Measurements from ENCODE around the gene ZBTB33. TPM values are rescaled to one million over a fixed set of nuclear protein-coding genes. Genes with fewer than 3 reads are reported as not detected.

Gene ZBTB33
- total and polyA plus RNA-seq, 2 of the 13 experiments (the other 11 are each of a cell fraction or from before 2014, with no cell fraction given), result 6.5 to 20.2 TPM

DNA sequence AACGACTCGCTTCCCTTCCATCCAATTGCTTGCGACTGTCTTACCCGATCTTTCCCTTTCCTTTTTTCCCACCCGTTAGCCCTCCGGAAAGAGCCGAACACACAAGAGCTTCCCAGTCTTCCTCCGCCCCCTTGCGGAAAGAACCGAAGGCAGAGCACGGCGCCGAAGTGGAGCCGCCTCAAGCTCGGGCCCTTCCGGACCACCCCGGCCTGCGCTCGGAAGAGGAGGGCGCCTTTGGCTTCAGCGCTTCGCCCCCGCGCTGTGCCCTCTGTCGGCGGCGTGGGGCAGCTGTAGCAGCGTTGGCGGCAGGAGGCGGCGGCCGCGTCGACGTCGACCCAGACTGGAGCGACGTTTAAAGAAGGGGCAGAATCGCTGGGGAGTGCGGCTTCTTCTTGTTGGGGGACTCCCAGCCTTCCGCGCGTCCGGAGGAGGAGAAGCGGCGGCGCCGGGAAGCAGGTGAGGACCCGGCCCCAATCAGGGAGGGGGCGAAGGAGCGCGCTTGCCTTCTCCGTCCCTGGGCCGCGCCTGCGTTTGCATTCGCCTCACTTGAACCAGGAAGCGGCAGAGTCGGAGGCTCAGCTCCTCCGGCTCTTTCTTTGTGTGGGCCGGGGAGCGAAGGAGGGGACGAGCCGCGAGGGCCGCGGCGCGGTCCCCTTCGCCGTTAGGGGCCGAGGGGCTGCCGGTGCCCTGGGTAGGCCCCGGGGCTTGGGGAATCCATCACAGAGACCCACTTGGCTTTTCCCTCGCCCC lies at the start of gene ZBTB33 (continued):
- TF ChIP-seq CTCF (CRISPR knock-in tag; IDR thresholded peaks at IDR 0.05) (peak; percentile 90), ZNF720 (CRISPR knock-in tag; IDR thresholded peaks at IDR 0.05) (no peak), NR1H2 (CRISPR knock-in tag; IDR thresholded peaks at IDR 0.05; ENCODE audit: borderline replicate concordance, low read depth) (no peak), GPBP1L1 (CRISPR knock-in tag; IDR thresholded peaks at IDR 0.05) (no peak), TAF1 (CRISPR knock-in tag; IDR thresholded peaks at IDR 0.05) (peak; percentile 72), PBX3 (CRISPR knock-in tag; IDR thresholded peaks at IDR 0.05; ENCODE audit: borderline replicate concordance) (no peak), ZNF567 (CRISPR knock-in tag; IDR thresholded peaks at IDR 0.05; ENCODE audit: borderline replicate concordance) (no peak), SP1 (IDR thresholded peaks at IDR 0.05) (no peak), SP1 (CRISPR knock-in tag; IDR thresholded peaks at IDR 0.05) (no peak), ZNF280D (CRISPR knock-in tag; IDR thresholded peaks at IDR 0.05) (no peak), ZNF703 (CRISPR knock-in tag; IDR thresholded peaks at IDR 0.05; ENCODE audit: borderline replicate concordance) (no peak), ZNF883 (CRISPR knock-in tag; IDR thresholded peaks at IDR 0.05; ENCODE audit: not compliant biosample characterization) (peak; percentile 38), HOXA3 (CRISPR knock-in tag; IDR thresholded peaks at IDR 0.05) (peak; percentile 56; the same call in 1 of the 2 replicates), MLLT10 (CRISPR knock-in tag; IDR thresholded peaks at IDR 0.05) (no peak), HOMEZ (CRISPR knock-in tag; IDR thresholded peaks at IDR 0.05; ENCODE audit: low read depth) (no peak), NONO (IDR thresholded peaks at IDR 0.05) (no peak), NONO (CRISPR knock-in tag; conservative IDR thresholded peaks at IDR 0.05) (peak; percentile 62; the same call in 1 of the 2 replicates)
- TF ChIP-seq, protein P1, sequence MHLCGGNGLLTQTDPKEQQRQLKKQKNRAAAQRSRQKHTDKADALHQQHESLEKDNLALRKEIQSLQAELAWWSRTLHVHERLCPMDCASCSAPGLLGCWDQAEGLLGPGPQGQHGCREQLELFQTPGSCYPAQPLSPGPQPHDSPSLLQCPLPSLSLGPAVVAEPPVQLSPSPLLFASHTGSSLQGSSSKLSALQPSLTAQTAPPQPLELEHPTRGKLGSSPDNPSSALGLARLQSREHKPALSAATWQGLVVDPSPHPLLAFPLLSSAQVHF (CRISPR knock-in tag; IDR thresholded peaks at IDR 0.05), result no peak

Measured in HepG2 (cell line).